Neural progenitor cell (in vitro differentiated cells): ENCODE results near the gene VWA5B2. TPM values are rescaled to one million over a fixed set of nuclear protein-coding genes. Genes with fewer than 3 reads are reported as not detected.
A peak's percentile ranks its signal among the peaks of the same experiment; 100 is the strongest.
"Not testable (repeated sequence)": the region's sequence is repeated elsewhere in the genome, so short reads cannot be mapped to it uniquely, and the experiment has no call there.

Experiments
- DNase-seq: peaks from one replicate; pipeline ENCODE4 v3.0.0-alpha.2; 2016; ENCODE audit warnings: low spot score
- H2AFZ ChIP-seq: fragments of 200-600 bp; sonication (generic); replicated peaks from 2 replicates; pipeline ENCODE4 v1.6.1; 2016; ENCODE audit warnings: antibody characterized with exemption
- H3F3A ChIP-seq: fragments of 200-600 bp; sonication (generic); 2 replicates; pipeline ENCODE4 v1.6.1; 2016; ENCODE audit warnings: antibody characterized with exemption, low read depth
- H3K27ac ChIP-seq: fragments of 200-600 bp; sonication (generic); 2 replicates; pipeline ENCODE4 v1.5.1; 2016; ENCODE audit warnings: mild to moderate bottlenecking
- H3K27me3 ChIP-seq: fragments of 200-600 bp; sonication (generic); 2 replicates; pipeline ENCODE4 v1.6.1; 2016; ENCODE audit warnings: mild to moderate bottlenecking, moderate library complexity
- H3K36me3 ChIP-seq: fragments of 200-600 bp; sonication (generic); 2 replicates; pipeline ENCODE4 v1.5.1; 2016
- H3K4me1 ChIP-seq: fragments of 200-600 bp; sonication (generic); 2 replicates; pipeline ENCODE4 v1.6.1; 2016; ENCODE audit warnings: mixed run types
- H3K4me2 ChIP-seq: fragments of 200-600 bp; sonication (generic); 2 replicates; pipeline ENCODE4 v1.6.1; 2016
- H3K4me3 ChIP-seq: fragments of 200-600 bp; sonication (generic); 2 replicates; pipeline ENCODE4 v1.5.1; 2016
- H3K79me2 ChIP-seq: fragments of 200-600 bp; sonication (generic); 2 replicates; pipeline ENCODE4 v1.6.1; 2016; ENCODE audit warnings: low read depth
- H3K9ac ChIP-seq: fragments of 200-600 bp; sonication (generic); 2 replicates; pipeline ENCODE4 v1.6.1; 2016
- H3K9me3 ChIP-seq: fragments of 200-600 bp; sonication (generic); 2 replicates; pipeline ENCODE4 v1.5.1; 2016; ENCODE audit warnings: low read depth
- H4K20me1 ChIP-seq: fragments of 200-600 bp; sonication (generic); 2 replicates; pipeline ENCODE4 v1.6.1; 2016; ENCODE audit warnings: low read depth
- H3K27ac Mint-ChIP-seq: 3 replicates; pipeline ENCODE4 v1.8.0; 2021; ENCODE audit warnings: mixed read lengths
- H3K27me3 Mint-ChIP-seq: 2 replicates; pipeline ENCODE4 v1.8.0; 2022; ENCODE audit warnings: low read depth, mild to moderate bottlenecking, inconsistent platforms, moderate library complexity, mixed read lengths; ENCODE audit not compliant: insufficient read depth
- H3K36me3 Mint-ChIP-seq: 3 replicates; pipeline ENCODE4 v1.8.0; 2021; ENCODE audit warnings: mixed read lengths
- H3K4me1 Mint-ChIP-seq: 3 replicates; pipeline ENCODE4 v1.8.0; 2021; ENCODE audit warnings: mixed read lengths
- H3K4me3 Mint-ChIP-seq: 3 replicates; pipeline ENCODE4 v1.8.0; 2021; ENCODE audit warnings: mild to moderate bottlenecking, moderate library complexity, mixed read lengths
- H3K9me3 Mint-ChIP-seq: 3 replicates; pipeline ENCODE4 v1.8.0; 2020; ENCODE audit warnings: mixed read lengths
- EZH2 ChIP-seq: fragments of 200-600 bp; sonication (generic); IDR thresholded peaks from 2 replicates; pipeline ENCODE4 v1.6.1; 2017; ENCODE audit warnings: antibody characterized with exemption, mild to moderate bottlenecking, moderate library complexity
- EZH2phosphoT487 ChIP-seq: fragments of 200-600 bp; sonication (generic); IDR thresholded peaks from 2 replicates; pipeline ENCODE4 v1.6.1; 2017; ENCODE audit warnings: antibody characterized with exemption
- total RNA-seq: library from RNA; depleted of rRNA; stranded (reverse); fragments of >200 nt; gene quantifications from 2 replicates; pipeline ENCODE4 v1.2.3, GENCODE V29; 2015; ENCODE audit warnings: low replicate concordance
- TF ChIP-seq, protein P1 (sequence below): fragments of 200-600 bp; sonication (generic); IDR thresholded peaks from 2 replicates; pipeline ENCODE4 v1.5.1; 2017; ENCODE audit warnings: antibody characterized with exemption, mild to moderate bottlenecking

VWA5B2 gene
- total RNA-seq, 1 donor from 2014 or later: not detected

DNA sequence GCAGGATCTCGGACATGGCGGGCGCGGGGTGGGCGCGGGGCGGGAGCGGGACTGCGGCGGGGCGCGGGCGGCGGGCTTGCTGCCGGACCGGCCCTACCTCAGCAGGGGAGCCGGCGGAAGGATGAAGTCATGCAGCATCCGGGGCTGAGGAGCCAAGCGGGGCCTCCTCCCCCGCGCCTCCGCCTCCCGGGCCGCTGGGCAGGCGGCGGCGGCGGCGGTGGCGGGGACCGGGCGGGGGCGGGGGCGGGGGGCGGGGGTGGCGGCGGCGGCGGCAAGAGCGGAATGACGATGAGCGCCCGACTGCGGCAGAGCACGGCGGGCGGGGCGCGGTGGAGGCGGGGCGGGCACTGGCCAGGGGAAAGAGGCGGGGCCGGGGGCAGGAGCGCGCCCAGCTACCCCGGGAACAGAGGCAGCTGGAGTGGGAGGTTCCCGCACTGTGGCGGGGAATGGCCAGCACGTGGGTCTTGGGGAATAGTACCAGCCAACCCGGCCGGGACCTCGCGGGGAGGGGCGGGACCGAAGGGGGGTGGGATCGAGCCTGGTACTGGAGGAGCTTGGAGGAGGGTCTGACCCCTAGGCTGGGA lies 32.0 kb downstream of the VWA5B2 start, which contains the start of gene CAMK2N2:
TSS of gene CAMK2N2 (minus strand) at position 284 of the 584 bp plus-strand sequence. CDS start at position 16, 268 bp downstream.
- Histone ChIP-seq H3K36me3 (no peaks in the 10 kb centered on the region), H3K9me3 (no peaks in the 10 kb centered on the region), H3K27me3 (peaks cover 80% of the 10 kb centered on the region), H3K9ac (no peak within 1 kb of the TSS), H3K27ac (no peak within 1 kb of the TSS), H3K79me2 (no peaks in the 10 kb centered on the region), H4K20me1 (peaks cover 57% of the 10 kb centered on the region), H3F3A (peaks cover 31% of the 10 kb centered on the region), H2AFZ (peak within 1 kb of the TSS; percentile 90), H3K4me1 (peaks cover 12% of the 10 kb centered on the region), H3K4me3 (peak within 1 kb of the TSS; percentile 75), H3K4me2 (peak within 1 kb of the TSS; percentile 99)
- H3K27ac Mint-ChIP-seq: peak within 1 kb of the TSS; percentile 7
- peaks cover 40% of the 10 kb centered on the region for H3K27me3 Mint-ChIP-seq
- TF ChIP-seq EZH2phosphoT487 (no peak), EZH2 (no peak)
- TF ChIP-seq, protein P1, sequence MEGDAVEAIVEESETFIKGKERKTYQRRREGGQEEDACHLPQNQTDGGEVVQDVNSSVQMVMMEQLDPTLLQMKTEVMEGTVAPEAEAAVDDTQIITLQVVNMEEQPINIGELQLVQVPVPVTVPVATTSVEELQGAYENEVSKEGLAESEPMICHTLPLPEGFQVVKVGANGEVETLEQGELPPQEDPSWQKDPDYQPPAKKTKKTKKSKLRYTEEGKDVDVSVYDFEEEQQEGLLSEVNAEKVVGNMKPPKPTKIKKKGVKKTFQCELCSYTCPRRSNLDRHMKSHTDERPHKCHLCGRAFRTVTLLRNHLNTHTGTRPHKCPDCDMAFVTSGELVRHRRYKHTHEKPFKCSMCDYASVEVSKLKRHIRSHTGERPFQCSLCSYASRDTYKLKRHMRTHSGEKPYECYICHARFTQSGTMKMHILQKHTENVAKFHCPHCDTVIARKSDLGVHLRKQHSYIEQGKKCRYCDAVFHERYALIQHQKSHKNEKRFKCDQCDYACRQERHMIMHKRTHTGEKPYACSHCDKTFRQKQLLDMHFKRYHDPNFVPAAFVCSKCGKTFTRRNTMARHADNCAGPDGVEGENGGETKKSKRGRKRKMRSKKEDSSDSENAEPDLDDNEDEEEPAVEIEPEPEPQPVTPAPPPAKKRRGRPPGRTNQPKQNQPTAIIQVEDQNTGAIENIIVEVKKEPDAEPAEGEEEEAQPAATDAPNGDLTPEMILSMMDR: no peak
- H3K4me1 Mint-ChIP-seq: peaks cover 21% of the 10 kb centered on the region
- peak; percentile 81 for DNase-seq
- H3K36me3 Mint-ChIP-seq: no peaks in the 10 kb centered on the region
- H3K9me3 Mint-ChIP-seq: no peaks in the 10 kb centered on the region
- peak within 1 kb of the TSS; percentile 90 for H3K4me3 Mint-ChIP-seq

DNA sequence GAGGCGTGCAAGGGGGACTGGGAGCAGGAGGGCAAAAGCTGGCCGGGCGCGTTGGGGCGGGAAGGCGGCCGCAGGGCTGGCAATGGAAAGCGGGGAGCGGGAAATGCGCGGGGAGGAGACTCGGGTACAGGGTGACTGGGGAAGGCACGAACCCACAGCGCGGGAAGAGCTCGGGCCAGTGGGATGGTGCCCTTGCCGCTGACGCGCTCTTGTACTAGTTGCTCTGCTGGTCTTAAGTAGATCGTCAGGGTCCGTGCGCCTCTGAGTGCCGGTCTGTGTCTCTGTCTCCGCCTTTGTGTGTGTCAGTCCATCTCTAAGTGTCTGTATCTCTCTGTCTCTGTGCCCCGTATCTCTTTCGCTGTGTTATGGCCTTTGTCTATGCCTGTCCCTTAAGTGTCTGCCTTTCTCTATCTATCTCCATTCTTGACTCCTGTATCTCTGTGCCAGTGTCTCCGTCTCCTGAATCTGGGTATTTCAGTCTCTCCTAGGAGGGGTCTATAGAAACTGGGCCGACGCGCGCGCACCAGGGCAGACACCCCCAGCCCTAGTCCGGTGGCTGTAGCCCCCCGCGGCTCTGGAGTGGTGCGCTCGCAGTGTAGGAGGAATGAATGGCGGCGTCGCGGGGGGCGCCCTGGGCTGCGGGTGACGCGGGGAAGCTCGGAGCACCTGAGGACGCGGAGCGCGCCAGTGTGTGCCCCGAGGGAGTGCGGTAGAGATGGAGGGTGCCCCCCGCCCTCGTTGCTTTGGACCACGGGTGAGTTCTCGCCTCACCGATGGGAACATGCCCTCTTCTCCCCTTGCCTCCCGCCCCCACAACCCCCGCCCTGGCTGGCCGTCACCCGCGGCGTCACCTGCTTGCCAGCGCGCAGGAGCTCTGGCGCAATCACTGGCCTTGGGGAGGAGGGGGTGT lies 32.7 kb downstream of the VWA5B2 start:
- Histone ChIP-seq H3K9me3 (no peaks in the 10 kb centered on the region), H4K20me1 (peaks cover 50% of the 10 kb centered on the region), H3K27ac (no peak overlapping the region), H3K4me2 (peak overlapping the region; percentile 99), H2AFZ (peak overlapping the region; percentile 35), H3F3A (peaks cover 31% of the 10 kb centered on the region), H3K36me3 (no peaks in the 10 kb centered on the region), H3K27me3 (peaks cover 80% of the 10 kb centered on the region), H3K79me2 (no peaks in the 10 kb centered on the region), H3K4me3 (peak overlapping the region; percentile 75), H3K4me1 (peaks cover 12% of the 10 kb centered on the region), H3K9ac (no peak overlapping the region)
- Mint-ChIP-seq H3K36me3 (no peaks in the 10 kb centered on the region), H3K9me3 (peaks cover 2% of the 10 kb centered on the region), H3K4me3 (peak overlapping the region; percentile 88), H3K27me3 (peaks cover 38% of the 10 kb centered on the region), H3K27ac (no peak overlapping the region), H3K4me1 (peaks cover 21% of the 10 kb centered on the region)
- TF ChIP-seq EZH2phosphoT487 (peak; percentile 71), EZH2 (peak; percentile 77)
- TF ChIP-seq, protein P1: no peak
- peak; percentile 49 for DNase-seq

DNA sequence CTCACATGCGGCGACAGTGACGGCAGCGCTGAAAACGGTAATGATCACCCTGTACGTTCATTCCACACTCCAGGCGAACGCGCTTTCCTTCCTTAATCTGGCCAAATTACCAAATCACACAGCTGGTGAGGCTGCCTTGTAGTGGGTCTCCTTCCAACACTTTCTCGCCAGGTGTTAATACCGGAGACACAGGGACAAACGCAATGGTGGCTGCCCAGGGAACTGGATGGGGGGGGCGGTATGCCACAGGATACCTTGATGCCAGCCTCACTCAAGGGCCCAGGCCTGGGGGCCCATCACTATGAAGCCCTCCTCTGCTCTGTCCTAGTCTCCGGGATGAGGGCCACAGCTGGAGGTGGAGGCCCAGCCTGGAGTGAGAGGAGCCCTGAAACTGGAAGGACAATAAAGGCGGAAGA lies 33.4 kb downstream of the VWA5B2 start:
- H2AFZ ChIP-seq: peak overlapping the region; percentile 35
- H3K4me3 ChIP-seq: peak overlapping the region; percentile 75
- Mint-ChIP-seq H3K27ac (no peak overlapping the region), H3K4me3 (peak overlapping the region; percentile 88), H3K9me3 (peaks cover 3% of the 10 kb centered on the region), H3K36me3 (no peaks in the 10 kb centered on the region), H3K4me1 (peaks cover 21% of the 10 kb centered on the region), H3K27me3 (peaks cover 37% of the 10 kb centered on the region)
- no peaks in the 10 kb centered on the region for H3K36me3 ChIP-seq
- H3K27ac ChIP-seq: no peak overlapping the region
- H3K4me1 ChIP-seq: peaks cover 12% of the 10 kb centered on the region
- H3K4me2 ChIP-seq: peak overlapping the region; percentile 99
- H3K79me2 ChIP-seq: no peaks in the 10 kb centered on the region
- TF ChIP-seq EZH2phosphoT487: peak; percentile 60
- TF ChIP-seq EZH2: peak; percentile 64
- TF ChIP-seq, protein P1: no peak
- peaks cover 44% of the 10 kb centered on the region for H4K20me1 ChIP-seq
- DNase-seq: peak; percentile 43
- peaks cover 31% of the 10 kb centered on the region for H3F3A ChIP-seq
- peaks cover 80% of the 10 kb centered on the region for H3K27me3 ChIP-seq
- no peaks in the 10 kb centered on the region for H3K9me3 ChIP-seq
- H3K9ac ChIP-seq: no peak overlapping the region

DNA sequence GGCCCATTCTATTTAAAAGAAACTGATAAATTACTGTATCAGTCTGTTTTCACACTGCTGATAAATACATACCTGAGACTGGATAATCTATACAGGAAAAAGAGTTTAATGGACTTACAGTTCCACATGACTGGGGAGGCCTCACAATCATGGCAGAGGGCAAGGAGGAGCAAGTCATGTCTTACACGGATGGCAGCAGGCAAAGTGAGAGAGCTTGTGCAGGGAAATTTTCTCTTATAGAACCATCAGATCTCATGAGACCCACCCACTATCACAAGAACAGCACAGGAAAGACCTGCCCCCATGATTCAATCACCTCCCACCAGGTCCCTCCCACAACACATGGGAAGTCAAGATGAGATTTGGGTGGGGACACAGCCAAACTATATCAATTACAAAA lies 37.9 kb downstream of the VWA5B2 start:
- H3K4me3 Mint-ChIP-seq, H3K9ac ChIP-seq, H3K4me2 ChIP-seq, H3K4me3 ChIP-seq, DNase-seq, H2AFZ ChIP-seq, H3K27ac ChIP-seq, H3K9me3 Mint-ChIP-seq, H3K9me3 ChIP-seq, H3K79me2 ChIP-seq, H3K4me1 ChIP-seq, H3K27ac Mint-ChIP-seq, H3K4me1 Mint-ChIP-seq, H3F3A ChIP-seq, H3K36me3 Mint-ChIP-seq, H3K36me3 ChIP-seq: not testable (repeated sequence)
- H3K27me3 Mint-ChIP-seq: peaks cover 19% of the 10 kb centered on the region
- H3K27me3 ChIP-seq: peaks cover 46% of the 10 kb centered on the region
- H4K20me1 ChIP-seq: peaks cover 11% of the 10 kb centered on the region
